CD4-positive, alpha-beta T cell (primary cell): ENCODE results near the gene ATXN3. TPM values are rescaled to one million over a fixed set of nuclear protein-coding genes. Genes with fewer than 3 reads are reported as not detected.

Experiments used
- ATAC-seq: fragments of 200-7000 bp; cut with Tn5 transposase; one replicate; pipeline ENCODE4 v1.10.0; 2022; ENCODE audit warnings: mild to moderate bottlenecking; ENCODE audit not compliant: poor library complexity
- CTCF ChIA-PET: fragments of 350-600 bp; sonication (Branson Sonifier 250); formaldehyde crosslinking; loops from one replicate; lab custom pipeline; 2021; ENCODE audit warnings: antibody characterized with exemption, inconsistent platforms; lab: Charles Lee
- POLR2A ChIA-PET: fragments of 350-600 bp; sonication (Branson Sonifier 250); formaldehyde crosslinking; loops from one replicate; lab custom pipeline; 2021; ENCODE audit warnings: antibody characterized with exemption, inconsistent platforms; lab: Charles Lee
- DNase-seq, 14 experiments: peaks; one replicate each; pipeline ENCODE4 v3.0.0-alpha.2; 2013 to 2020; ENCODE audit warnings: mixed read lengths in 2 of 14
- H3K27ac ChIP-seq, 2 donors: one replicate each; pipeline versions ENCODE4 v1.5.1 to v1.7.0; 2013; ENCODE audit warnings: low read length in 2 of 2, low read depth in 1 of 2, mild to moderate bottlenecking in 1 of 2
- H3K27me3 ChIP-seq, 2 experiments: 1 replicate in 1 of 2; 2 replicates in 1 of 2; pipeline versions ENCODE4 v1.6.1 to v1.7.0; 2013; ENCODE audit warnings: low read length in 2 of 2, control low read depth in 1 of 2, mild to moderate bottlenecking in 1 of 2, moderate library complexity in 1 of 2; ENCODE audit not compliant: insufficient read depth in 2 of 2, control insufficient read depth in 1 of 2
- H3K36me3 ChIP-seq: one replicate; pipeline ENCODE4 v1.6.1; 2013; ENCODE audit warnings: low read length, control low read depth; ENCODE audit not compliant: insufficient read depth
- H3K4me1 ChIP-seq: one replicate; pipeline ENCODE4 v1.6.1; 2013; ENCODE audit warnings: low read length, control low read depth; ENCODE audit not compliant: insufficient read depth
- H3K4me3 ChIP-seq: one replicate; pipeline ENCODE4 v1.5.1; 2013; ENCODE audit warnings: mild to moderate bottlenecking, low read length, moderate library complexity
- H3K9me3 ChIP-seq, 2 experiments: 1 replicate in 1 of 2; 2 replicates in 1 of 2; pipeline versions ENCODE4 v1.6.1 to v1.7.0; 2013; ENCODE audit warnings: low read length in 2 of 2, mild to moderate bottlenecking in 2 of 2, control low read depth in 1 of 2, moderate library complexity in 1 of 2; ENCODE audit not compliant: control insufficient read depth in 1 of 2, insufficient read depth in 1 of 2
- H3K27ac Mint-ChIP-seq: one replicate; pipeline ENCODE4 v1.8.0; 2020; ENCODE audit warnings: mixed read lengths
- H3K27me3 Mint-ChIP-seq: one replicate; pipeline ENCODE4 v1.8.0; 2021; ENCODE audit warnings: mixed read lengths
- H3K36me3 Mint-ChIP-seq: one replicate; pipeline ENCODE4 v1.8.0; 2021; ENCODE audit warnings: low read depth, mixed read lengths
- H3K4me1 Mint-ChIP-seq: one replicate; pipeline ENCODE4 v1.8.0; 2021; ENCODE audit warnings: low read depth, mixed read lengths
- H3K4me3 Mint-ChIP-seq: one replicate; pipeline ENCODE4 v1.8.0; 2020; ENCODE audit warnings: mild to moderate bottlenecking, mixed read lengths
- H3K9me3 Mint-ChIP-seq: one replicate; pipeline ENCODE4 v1.8.0; 2020; ENCODE audit warnings: mixed read lengths
- intact Hi-C, 2 experiments: fragments of 100-400 bp; cut with DNase I in 1 of 2; cut with micrococcal nuclease in 1 of 2; formaldehyde crosslinking; loops; one replicate each; pipeline versions ENCODE4 v1.15.1 to v1.9.0; 2023 to 2025; cut with DNase I, micrococcal nuclease
- total RNA-seq, 174 experiments: library from RNA in 2 of 174; stranded (reverse) in 2 of 174; gene quantifications; one replicate each; pipeline ENCODE4 v1.2.3 and lab custom pipeline; 2021 to 2026
- TF ChIP-seq, protein P1 (sequence below): fragments of 200-600 bp; IDR thresholded peaks from one replicate; pipeline ENCODE4 v1.8.0; 2022; ENCODE audit warnings: antibody characterized with exemption, mild to moderate bottlenecking

Gene ATXN3
- total RNA-seq, 2 experiments from 2014 or later = 21.5 to 22.1 TPM

GRCh38 chr14:92093320-92093719, 13.1 kb downstream of the ATXN3 start:
- no peak overlapping the region for H3K27ac Mint-ChIP-seq
- Histone ChIP-seq H3K4me3 (no peak overlapping the region), H3K27ac (no peak overlapping the region), H3K36me3 (peaks cover 38% of the 10 kb centered on the region), H3K9me3 (no peaks in the 10 kb centered on the region), H3K27me3 (no peaks in the 10 kb centered on the region), H3K4me1 (no peaks in the 10 kb centered on the region)
- DNase-seq = peak in 4 of 14 experiments; percentile 8 to 41 (median 24)
- no peak overlapping the region for H3K4me3 Mint-ChIP-seq
- peaks cover 56% of the 10 kb centered on the region for H3K36me3 Mint-ChIP-seq
- H3K9me3 Mint-ChIP-seq = no peaks in the 10 kb centered on the region
- H3K27me3 Mint-ChIP-seq = no peaks in the 10 kb centered on the region
- no peaks in the 10 kb centered on the region for H3K4me1 Mint-ChIP-seq
- ATAC-seq = no peak
- TF ChIP-seq, protein P1, sequence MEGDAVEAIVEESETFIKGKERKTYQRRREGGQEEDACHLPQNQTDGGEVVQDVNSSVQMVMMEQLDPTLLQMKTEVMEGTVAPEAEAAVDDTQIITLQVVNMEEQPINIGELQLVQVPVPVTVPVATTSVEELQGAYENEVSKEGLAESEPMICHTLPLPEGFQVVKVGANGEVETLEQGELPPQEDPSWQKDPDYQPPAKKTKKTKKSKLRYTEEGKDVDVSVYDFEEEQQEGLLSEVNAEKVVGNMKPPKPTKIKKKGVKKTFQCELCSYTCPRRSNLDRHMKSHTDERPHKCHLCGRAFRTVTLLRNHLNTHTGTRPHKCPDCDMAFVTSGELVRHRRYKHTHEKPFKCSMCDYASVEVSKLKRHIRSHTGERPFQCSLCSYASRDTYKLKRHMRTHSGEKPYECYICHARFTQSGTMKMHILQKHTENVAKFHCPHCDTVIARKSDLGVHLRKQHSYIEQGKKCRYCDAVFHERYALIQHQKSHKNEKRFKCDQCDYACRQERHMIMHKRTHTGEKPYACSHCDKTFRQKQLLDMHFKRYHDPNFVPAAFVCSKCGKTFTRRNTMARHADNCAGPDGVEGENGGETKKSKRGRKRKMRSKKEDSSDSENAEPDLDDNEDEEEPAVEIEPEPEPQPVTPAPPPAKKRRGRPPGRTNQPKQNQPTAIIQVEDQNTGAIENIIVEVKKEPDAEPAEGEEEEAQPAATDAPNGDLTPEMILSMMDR = no peak
- POLR2A ChIA-PET = no interaction called here
- CTCF ChIA-PET = interaction anchor here (0.7 to 1.2 kb wide), 2 partner anchors 29 to 55 kb away, joined by 4 to 5 read pairs; partner anchors contain the start of gene CPSF2
- intact Hi-C loops = no loop called here

- no peak for DNase-seq
- H3K36me3 Mint-ChIP-seq = peaks cover 68% of the 10 kb centered on the region
- H3K9me3 Mint-ChIP-seq = no peaks in the 10 kb centered on the region
- no peak overlapping the region for H3K4me3 ChIP-seq
- no peaks in the 10 kb centered on the region for H3K4me1 ChIP-seq
- ATAC-seq = no peak
- peaks cover 58% of the 10 kb centered on the region for H3K36me3 ChIP-seq
- no peaks in the 10 kb centered on the region for H3K4me1 Mint-ChIP-seq
- H3K27me3 ChIP-seq = no peaks in the 10 kb centered on the region
- no peak overlapping the region for H3K4me3 Mint-ChIP-seq
- H3K27me3 Mint-ChIP-seq = no peaks in the 10 kb centered on the region
- H3K27ac ChIP-seq = no peak overlapping the region
- TF ChIP-seq, protein P1 = no peak
- intact Hi-C loops = no loop called here
- no peak overlapping the region for H3K27ac Mint-ChIP-seq
- H3K9me3 ChIP-seq = no peaks in the 10 kb centered on the region
- POLR2A ChIA-PET = interaction anchor here (0.7 kb wide), 1 partner anchor 36 kb away, joined by 4 read pairs; no protein-coding TSS in a partner anchor
- CTCF ChIA-PET = no interaction called here
Observed at GRCh38 chr14:92088494-92088893, 17.9 kb downstream of the ATXN3 start.

DNA sequence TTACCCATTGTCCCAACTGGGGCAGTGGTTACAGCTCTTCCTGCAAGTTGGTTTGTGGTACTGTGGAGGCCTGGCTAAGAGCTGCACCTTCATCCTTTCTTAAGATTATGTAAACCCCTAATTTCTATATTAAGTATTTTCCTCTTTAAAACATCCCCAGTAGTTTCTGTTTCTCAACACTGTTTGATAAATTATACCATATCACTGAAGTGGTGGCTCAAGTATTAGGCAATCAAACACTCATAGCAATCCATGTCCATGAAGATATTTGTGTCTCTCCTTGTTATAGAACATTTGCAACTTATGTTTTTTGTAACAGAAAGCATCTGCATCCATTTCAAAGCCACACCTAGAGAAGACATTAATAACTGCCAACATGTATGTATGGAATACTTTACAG, 31.8 kb downstream of the ATXN3 start:
- ATAC-seq (no peak), DNase-seq (no peak)
- Histone ChIP-seq H3K27me3 (no peaks in the 10 kb centered on the region), H3K4me3 (no peak overlapping the region), H3K9me3 (no peaks in the 10 kb centered on the region), H3K4me1 (no peaks in the 10 kb centered on the region), H3K36me3 (peaks cover 37% of the 10 kb centered on the region), H3K27ac (no peak overlapping the region)
- H3K27ac Mint-ChIP-seq = no peak overlapping the region
- TF ChIP-seq, protein P1 = no peak
- no peak overlapping the region for H3K4me3 Mint-ChIP-seq
- CTCF ChIA-PET = no interaction called here
- H3K27me3 Mint-ChIP-seq = no peaks in the 10 kb centered on the region
- POLR2A ChIA-PET = interaction anchor here (1.5 kb wide), 1 partner anchor 35 kb away, joined by 5 read pairs; the partner anchor contains the start of gene TRIP11
- no peaks in the 10 kb centered on the region for H3K9me3 Mint-ChIP-seq
- no peaks in the 10 kb centered on the region for H3K4me1 Mint-ChIP-seq
- intact Hi-C loops = no loop called here
- H3K36me3 Mint-ChIP-seq = peaks cover 62% of the 10 kb centered on the region
